T-cell (primary cell): Measurements from ENCODE around the gene MIOX. TPM values are rescaled to one million over a fixed set of nuclear protein-coding genes. Genes with fewer than 3 reads are reported as not detected.

ENCODE experiments used
- ATAC-seq, 4 experiments: fragments of 200-7000 bp in 3 of 4; fragments of 150-1000 bp in 1 of 4; cut with Tn5 transposase; replicated peaks in 1 of 4; 1 replicate in 3 of 4; 2 replicates in 1 of 4; pipeline ENCODE4 v1.10.0; 2021; ENCODE audit warnings: moderate library complexity in 3 of 4, mild to moderate bottlenecking in 2 of 4, moderate number of reproducible peaks in 1 of 4
- CTCF ChIA-PET, 2 donors: fragments of 300-600 bp; sonication (Branson Sonifier 250); formaldehyde crosslinking; loops; one replicate each; lab custom pipeline; 2022; ENCODE audit warnings: antibody characterized with exemption in 2 of 2; lab: Charles Lee
- POLR2A ChIA-PET, 2 donors: fragments of 300-600 bp; sonication (Branson Sonifier 250); formaldehyde crosslinking; loops; one replicate each; lab custom pipeline; 2022; ENCODE audit warnings: antibody characterized with exemption in 2 of 2; lab: Charles Lee
- DNase-seq, 35 experiments: peaks; one replicate each; pipeline versions ENCODE4 v3.0.0 to v3.0.0-alpha.2; 2013 to 2023
- H3K27ac ChIP-seq: one replicate; pipeline ENCODE4 v1.5.1; 2013; ENCODE audit warnings: low read length
- H3K27me3 ChIP-seq, 2 experiments: replicated peaks in 1 of 2; 1 replicate in 1 of 2; 2 replicates in 1 of 2; pipeline versions ENCODE4 v1.6.1 to v1.7.0; 2013; ENCODE audit warnings: low read length in 1 of 2, mixed read lengths in 1 of 2; ENCODE audit not compliant: control insufficient read depth in 2 of 2, insufficient read depth in 2 of 2; ENCODE audit errors: extremely low read depth in 1 of 2
- H3K36me3 ChIP-seq, 2 donors: 1 replicate in 1 of 2; 2 replicates in 1 of 2; pipeline versions ENCODE4 v1.6.1 to v1.7.0; 2013; ENCODE audit warnings: low read length in 1 of 2; ENCODE audit not compliant: control insufficient read depth in 2 of 2, insufficient read depth in 1 of 2; ENCODE audit errors: extremely low read depth in 1 of 2
- H3K4me1 ChIP-seq, 2 experiments: 1 replicate in 1 of 2; 2 replicates in 1 of 2; pipeline versions ENCODE4 v1.6.1 to v1.7.0; 2013; ENCODE audit warnings: low read length in 2 of 2, mixed read lengths in 1 of 2; ENCODE audit not compliant: insufficient read depth in 2 of 2, control insufficient read depth in 1 of 2; ENCODE audit errors: extremely low read depth in 1 of 2
- H3K4me3 ChIP-seq, 2 donors: 1 replicate in 1 of 2; 2 replicates in 1 of 2; pipeline versions ENCODE4 v1.5.1 to v1.7.0; 2013; ENCODE audit warnings: mild to moderate bottlenecking in 2 of 2, low read length in 1 of 2, moderate library complexity in 1 of 2; ENCODE audit not compliant: control insufficient read depth in 1 of 2; ENCODE audit errors: extremely low read depth in 1 of 2
- H3K9me3 ChIP-seq: 2 replicates; pipeline ENCODE4 v1.7.0; 2013
- H3K27ac Mint-ChIP-seq, 2 donors: one replicate each; pipeline ENCODE4 v1.8.0; 2020 to 2021; ENCODE audit warnings: mild to moderate bottlenecking in 2 of 2, mixed read lengths in 2 of 2
- H3K27me3 Mint-ChIP-seq, 2 donors: one replicate each; pipeline ENCODE4 v1.8.0; 2021 to 2022; ENCODE audit warnings: mixed read lengths in 2 of 2
- H3K36me3 Mint-ChIP-seq: one replicate; pipeline ENCODE4 v1.8.0; 2021; ENCODE audit warnings: mixed read lengths
- H3K4me1 Mint-ChIP-seq, 3 donors: one replicate each; pipeline ENCODE4 v1.8.0; 2020 to 2022; ENCODE audit warnings: mixed read lengths in 3 of 3, mild to moderate bottlenecking in 1 of 3
- H3K4me3 Mint-ChIP-seq, 3 donors: one replicate each; pipeline ENCODE4 v1.8.0; 2020 to 2022; ENCODE audit warnings: mild to moderate bottlenecking in 3 of 3, mixed read lengths in 3 of 3, moderate library complexity in 3 of 3
- H3K9me3 Mint-ChIP-seq, 3 donors: one replicate each; pipeline ENCODE4 v1.8.0; 2020 to 2022; ENCODE audit warnings: mixed read lengths in 3 of 3
- WGBS: methylation state at CpG from one replicate; pipeline ENCODE4 v1.1.5; 2013; ENCODE audit warnings: missing lambda C conversion rate; ENCODE audit not compliant: insufficient coverage; 5-methylcytosine and 5-hydroxymethylcytosine counted together
- total RNA-seq, 35 experiments: library from RNA in 6 of 35; stranded (reverse) in 6 of 35; fragments of 120-200 nt in 1 of 35; gene quantifications; one replicate each; pipeline versions ENCODE4 v1.2.1 to v1.2.4 and lab custom pipeline; 2013 to 2026

MIOX gene
- total RNA-seq, 5 donors from 2014 or later (not counting 1 experiment from before 2014, with no cell fraction given): 0.36 to 0.70 (median 0.54) TPM; not detected in 1

DNA sequence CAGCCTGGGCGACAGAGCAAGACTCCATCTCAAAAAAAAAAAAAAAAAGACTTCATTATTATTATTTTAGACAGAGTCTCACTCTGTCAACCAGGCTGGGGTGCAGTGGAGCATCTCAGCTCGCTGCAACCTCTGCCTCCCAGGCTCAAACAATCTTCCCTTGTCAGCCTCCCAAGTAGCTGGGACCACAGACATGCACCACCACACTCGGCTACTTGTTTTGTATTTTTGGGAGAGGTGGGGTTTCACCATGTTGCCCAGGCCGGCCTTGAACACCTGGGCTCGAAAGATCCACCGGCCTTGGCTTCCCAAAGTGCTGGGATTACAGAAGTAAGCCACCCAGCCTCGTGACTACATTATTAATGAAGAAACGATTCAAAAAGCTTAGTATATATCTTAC, 48.5 kb downstream of the MIOX start:
- Histone ChIP-seq H3K4me3 (no peak overlapping the region), H3K36me3 (no peaks in the 10 kb centered on the region), H3K9me3 (no peaks in the 10 kb centered on the region), H3K27ac (no peak overlapping the region), H3K4me1 (peaks cover 14 to 43% of the 10 kb centered on the region in 2 experiments), H3K27me3 (peaks cover 0 to 4% of the 10 kb centered on the region in 2 experiments)
- no peak overlapping the region for H3K4me3 Mint-ChIP-seq
- H3K36me3 Mint-ChIP-seq: no peaks in the 10 kb centered on the region
- 100% methylated on average over 1 of the region's 8 CpGs for WGBS
- no peaks in the 10 kb centered on the region for H3K9me3 Mint-ChIP-seq
- H3K27me3 Mint-ChIP-seq: no peaks in the 10 kb centered on the region
- CTCF ChIA-PET: interaction anchor here in 1 of 2 donors (1.6 kb wide), 1 partner anchor 9 kb away, joined by 5 read pairs; the partner anchor contains the start of gene SCO2
- ATAC-seq (no peak), DNase-seq (no peak)
- POLR2A ChIA-PET: interaction anchor here (0.6 to 0.7 kb wide), 3 partner anchors 25 to 90 kb away, joined by 3 to 9 read pairs (median 6); no protein-coding TSS in a partner anchor
- peak overlapping the region in 1 of 2 donors; percentile 48 for H3K27ac Mint-ChIP-seq
- H3K4me1 Mint-ChIP-seq: peaks cover 39 to 52% (median 46%) of the 10 kb centered on the region in 3 donors

DNA sequence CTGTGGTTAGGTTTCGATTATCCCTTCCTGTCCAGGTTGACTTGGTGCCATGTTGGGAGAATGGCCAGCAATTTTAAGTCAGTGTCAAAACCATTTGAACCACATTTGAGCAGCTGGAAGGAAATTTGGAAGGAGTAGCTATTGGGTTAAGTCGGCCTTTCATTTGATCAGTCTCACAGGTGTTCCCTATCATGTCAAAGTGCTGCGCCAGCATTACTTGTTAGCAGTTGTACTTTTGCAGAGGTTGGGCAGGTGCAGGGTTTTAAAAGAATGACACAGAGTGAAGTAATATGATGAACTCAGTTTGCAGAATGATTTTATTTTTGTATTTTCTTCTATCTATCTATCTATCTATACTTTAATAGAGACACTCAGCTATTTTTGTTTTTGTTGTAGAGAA, 49.6 kb downstream of the MIOX start:
- no peak for DNase-seq
- Mint-ChIP-seq H3K9me3 (no peaks in the 10 kb centered on the region), H3K36me3 (no peaks in the 10 kb centered on the region), H3K27me3 (no peaks in the 10 kb centered on the region), H3K4me3 (no peak overlapping the region), H3K27ac (peak overlapping the region in 1 of 2 donors; percentile 99), H3K4me1 (peaks cover 48 to 60% (median 53%) of the 10 kb centered on the region in 3 donors)
- Histone ChIP-seq H3K36me3 (no peaks in the 10 kb centered on the region), H3K9me3 (no peaks in the 10 kb centered on the region), H3K27me3 (no peaks in the 10 kb centered on the region), H3K4me3 (no peak overlapping the region), H3K27ac (no peak overlapping the region), H3K4me1 (peaks cover 12 to 36% of the 10 kb centered on the region in 2 experiments)
- WGBS: 64% methylated on average over 1 of the region's 3 CpGs
- ChIA-PET CTCF (interaction anchor here (0.6 to 1.6 kb wide), 3 partner anchors 11 to 84 kb away, joined by 3 to 6 read pairs (median 5); partner anchors contain the start of gene SCO2 (in 2 of the 2)), POLR2A (no interaction called here)
- no peak for ATAC-seq

- Histone ChIP-seq H3K27ac (peak overlapping the region; percentile 98), H3K36me3 (no peaks in the 10 kb centered on the region), H3K9me3 (no peaks in the 10 kb centered on the region), H3K4me3 (no peak overlapping the region), H3K4me1 (peaks cover 6 to 23% of the 10 kb centered on the region in 2 experiments), H3K27me3 (no peaks in the 10 kb centered on the region)
- Mint-ChIP-seq H3K9me3 (no peaks in the 10 kb centered on the region), H3K4me1 (peaks cover 47 to 69% (median 64%) of the 10 kb centered on the region in 3 donors), H3K27me3 (no peaks in the 10 kb centered on the region), H3K36me3 (no peaks in the 10 kb centered on the region), H3K27ac (peak overlapping the region; percentile 82 to 99), H3K4me3 (peak overlapping the region; percentile 9 to 50 (median 25))
- ChIA-PET CTCF (interaction anchor here in 1 of 2 donors (4.4 kb wide), 1 partner anchor 12 kb away, joined by 70 read pairs; the partner anchor contains the start of gene SCO2), POLR2A (no interaction called here)
- WGBS: 97% methylated on average over 12 of the region's 13 CpGs
- ATAC-seq (no peak), DNase-seq (no peak)
Measured at GRCh38 chr22:50537765-50538164, 51.1 kb downstream of the MIOX start.

Other genes starting within 250 kb of the MIOX start
- gene TUBGCP6, start 241.8 kb upstream of the MIOX start, total RNA-seq: 100 to 1,000 TPM; 129 to 144 (median 132) TPM
- 100 to 1,000 TPM; 101 to 152 (median 128) TPM for gene HDAC10, start 235.6 kb upstream of the MIOX start, total RNA-seq
- gene MAPK12, start 225.2 kb upstream of the MIOX start, total RNA-seq: 1 to 10 TPM; 1.7 to 3.1 (median 2.9) TPM
- gene MAPK11, start 216.5 kb upstream of the MIOX start, total RNA-seq: 1 to 10 TPM; 3.5 to 8.9 (median 5.6) TPM
- 10 to 100 TPM in 1 of 5 donors, 1 to 10 TPM in 4; 4.3 to 11.8 (median 6.5) TPM for gene PLXNB2, start 179.2 kb upstream of the MIOX start, total RNA-seq
- 1 to 10 TPM; 2.1 to 5.0 (median 3.5) TPM for gene DENND6B, start 159.8 kb upstream of the MIOX start, total RNA-seq
- gene PPP6R2, start 143.5 kb upstream of the MIOX start, total RNA-seq: 100 to 1,000 TPM in 1 of 5 donors, 10 to 100 TPM in 4; 71.2 to 105 (median 96.8) TPM
- 100 to 1,000 TPM; 193 to 318 (median 308) TPM for gene SBF1, start 11.8 kb upstream of the MIOX start, total RNA-seq
- 10 to 100 TPM in 3 of 5 donors, 1 to 10 TPM in 2; 1.5 to 11.3 (median 10.7) TPM for gene ADM2, start 5.3 kb upstream of the MIOX start, total RNA-seq
- gene LMF2, start 20.8 kb downstream of the MIOX start, total RNA-seq: 100 to 1,000 TPM in 4 of 5 donors, 10 to 100 TPM in 1; 90.5 to 188 (median 185) TPM
- gene NCAPH2, start 21.4 kb downstream of the MIOX start, total RNA-seq: 100 to 1,000 TPM in 2 of 5 donors, 10 to 100 TPM in 3; 80.1 to 110 (median 94.6) TPM
- 1 to 10 TPM; 3.3 to 5.6 (median 4.0) TPM for gene SCO2, start 38.7 kb downstream of the MIOX start, total RNA-seq
- 10 to 100 TPM; 11.6 to 29.1 (median 14.9) TPM for gene TYMP, start 43.2 kb downstream of the MIOX start, total RNA-seq
- 1 to 10 TPM; 3.7 to 6.7 (median 5.4) TPM for gene KLHDC7B, start 59.0 kb downstream of the MIOX start, total RNA-seq
- not detected for gene SYCE3, start 76.1 kb downstream of the MIOX start, total RNA-seq
- 100 to 1,000 TPM in 1 of 5 donors, 10 to 100 TPM in 4; 61.9 to 113 (median 94.5) TPM for gene CPT1B, start 91.6 kb downstream of the MIOX start, total RNA-seq
- gene CHKB, start 96.0 kb downstream of the MIOX start, total RNA-seq: 100 to 1,000 TPM; 151 to 209 (median 203) TPM
- under 1 TPM; 0.13 to 0.55 (median 0.39) TPM for gene MAPK8IP2, start 113.9 kb downstream of the MIOX start, total RNA-seq
- 100 to 1,000 TPM in 1 of 5 donors, 10 to 100 TPM in 4; 68.3 to 105 (median 90.6) TPM for gene ARSA, start 141.3 kb downstream of the MIOX start, total RNA-seq
- under 1 TPM; 0.22 to 0.47 (median 0.28) TPM for gene SHANK3, start 186.0 kb downstream of the MIOX start, total RNA-seq